GM23338 (cell line): ENCODE measurements around the gene ZNF780B.

Experiments used
- CTCF ChIP-seq, 2 experiments: fragments of 200-600 bp in 1 of 2; sonication (generic) in 1 of 2; conservative IDR thresholded peaks; 2 replicates each; pipeline versions ENCODE4 v1.5.1 to v1.6.1; 2016 to 2017; ENCODE audit warnings: antibody characterized with exemption in 2 of 2, low read depth in 2 of 2, mild to moderate bottlenecking in 2 of 2, moderate library complexity in 1 of 2
- TF ChIP-seq, protein P1 (sequence below): IDR thresholded peaks from one replicate; pipeline ENCODE4 v1.6.1; 2018; ENCODE audit warnings: antibody characterized with exemption; ENCODE audit not compliant: unreplicated experiment

DNA sequence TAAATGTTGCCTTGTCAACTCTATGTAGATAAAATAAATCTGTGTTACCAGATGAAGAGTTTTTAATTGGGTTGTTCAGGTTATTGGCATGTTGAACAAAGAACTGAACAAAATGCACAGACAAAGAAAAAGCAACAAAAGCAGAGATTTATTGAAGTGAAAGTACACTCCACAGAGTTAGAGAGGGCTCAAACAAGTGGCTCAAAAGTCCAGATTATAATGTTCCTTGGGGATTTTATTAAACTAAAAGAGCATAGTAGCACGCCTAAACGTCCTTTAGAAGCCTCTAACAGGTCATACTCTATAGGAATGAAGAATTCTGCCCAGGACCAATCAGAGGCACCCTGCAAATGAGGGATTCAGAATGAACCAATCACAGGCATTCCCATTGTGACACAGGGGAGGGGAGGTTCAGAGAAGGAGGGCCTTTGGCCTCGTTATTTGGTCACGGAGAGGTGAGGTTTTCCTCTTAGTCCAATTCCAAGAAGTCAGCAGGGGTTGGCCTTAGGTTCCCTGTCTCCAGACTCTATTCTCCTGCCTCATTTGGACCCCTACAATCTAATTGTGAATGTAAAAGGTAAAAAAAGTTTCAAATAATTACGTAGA is 72.2 kb downstream of the ZNF780B start:
- no peak for TF ChIP-seq CTCF (conservative IDR thresholded peaks at IDR 0.05; ENCODE audit: low read depth in 2 of 2)
- TF ChIP-seq, protein P1, sequence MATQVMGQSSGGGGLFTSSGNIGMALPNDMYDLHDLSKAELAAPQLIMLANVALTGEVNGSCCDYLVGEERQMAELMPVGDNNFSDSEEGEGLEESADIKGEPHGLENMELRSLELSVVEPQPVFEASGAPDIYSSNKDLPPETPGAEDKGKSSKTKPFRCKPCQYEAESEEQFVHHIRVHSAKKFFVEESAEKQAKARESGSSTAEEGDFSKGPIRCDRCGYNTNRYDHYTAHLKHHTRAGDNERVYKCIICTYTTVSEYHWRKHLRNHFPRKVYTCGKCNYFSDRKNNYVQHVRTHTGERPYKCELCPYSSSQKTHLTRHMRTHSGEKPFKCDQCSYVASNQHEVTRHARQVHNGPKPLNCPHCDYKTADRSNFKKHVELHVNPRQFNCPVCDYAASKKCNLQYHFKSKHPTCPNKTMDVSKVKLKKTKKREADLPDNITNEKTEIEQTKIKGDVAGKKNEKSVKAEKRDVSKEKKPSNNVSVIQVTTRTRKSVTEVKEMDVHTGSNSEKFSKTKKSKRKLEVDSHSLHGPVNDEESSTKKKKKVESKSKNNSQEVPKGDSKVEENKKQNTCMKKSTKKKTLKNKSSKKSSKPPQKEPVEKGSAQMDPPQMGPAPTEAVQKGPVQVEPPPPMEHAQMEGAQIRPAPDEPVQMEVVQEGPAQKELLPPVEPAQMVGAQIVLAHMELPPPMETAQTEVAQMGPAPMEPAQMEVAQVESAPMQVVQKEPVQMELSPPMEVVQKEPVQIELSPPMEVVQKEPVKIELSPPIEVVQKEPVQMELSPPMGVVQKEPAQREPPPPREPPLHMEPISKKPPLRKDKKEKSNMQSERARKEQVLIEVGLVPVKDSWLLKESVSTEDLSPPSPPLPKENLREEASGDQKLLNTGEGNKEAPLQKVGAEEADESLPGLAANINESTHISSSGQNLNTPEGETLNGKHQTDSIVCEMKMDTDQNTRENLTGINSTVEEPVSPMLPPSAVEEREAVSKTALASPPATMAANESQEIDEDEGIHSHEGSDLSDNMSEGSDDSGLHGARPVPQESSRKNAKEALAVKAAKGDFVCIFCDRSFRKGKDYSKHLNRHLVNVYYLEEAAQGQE, result no peak
